Measurements from ENCODE around the gene PCDHGB1. TPM values are rescaled to one million over a fixed set of nuclear protein-coding genes. Genes with fewer than 3 reads are reported as not detected.
"Not testable (repeated sequence)": the region's sequence is repeated elsewhere in the genome, so short reads cannot be mapped to it uniquely, and the experiment has no call there.

PCDHGB1 gene
- polyA plus RNA-seq (2013, experiment 1 of 2; ENCODE audit: insufficient read length): 0.89 TPM
- 1.2 TPM for polyA plus RNA-seq (2013, experiment 2 of 2; ENCODE audit: insufficient read length)

DNA sequence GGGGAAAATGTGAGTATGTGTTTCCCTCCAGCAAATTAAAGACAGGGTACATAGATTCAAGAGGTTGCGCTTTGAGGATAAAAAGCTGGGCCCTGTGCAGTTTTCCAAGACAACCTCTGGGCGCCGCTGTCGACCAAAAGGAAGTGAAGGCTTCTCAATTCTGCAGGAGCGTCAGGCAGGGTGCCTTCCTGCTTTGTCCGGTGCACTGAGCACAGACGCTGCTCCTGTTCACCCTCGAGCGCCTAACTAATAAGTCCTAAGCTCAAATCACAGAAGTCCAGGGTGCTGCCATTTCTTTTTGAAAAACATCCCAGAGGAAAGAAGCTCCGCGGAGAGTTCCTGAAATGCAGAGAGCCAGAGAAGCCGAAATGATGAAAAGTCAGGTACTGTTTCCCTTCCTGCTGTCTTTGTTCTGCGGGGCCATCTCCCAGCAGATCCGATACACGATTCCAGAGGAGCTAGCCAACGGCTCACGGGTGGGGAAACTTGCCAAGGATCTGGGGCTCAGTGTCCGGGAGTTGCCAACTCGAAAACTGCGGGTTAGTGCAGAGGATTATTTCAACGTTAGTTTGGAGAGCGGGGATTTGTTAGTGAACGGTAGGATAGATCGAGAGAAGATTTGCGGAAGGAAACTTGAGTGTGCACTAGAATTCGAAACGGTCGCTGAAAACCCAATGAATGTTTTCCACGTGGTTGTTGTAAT lies at the start of gene PCDHGB1:
Gene PCDHGB1 (plus strand): TSS at position 183 of the 703 bp plus-strand sequence. CDS start 162 bp downstream, at position 345.
- peak; percentile 51 for DNase-seq

DNA sequence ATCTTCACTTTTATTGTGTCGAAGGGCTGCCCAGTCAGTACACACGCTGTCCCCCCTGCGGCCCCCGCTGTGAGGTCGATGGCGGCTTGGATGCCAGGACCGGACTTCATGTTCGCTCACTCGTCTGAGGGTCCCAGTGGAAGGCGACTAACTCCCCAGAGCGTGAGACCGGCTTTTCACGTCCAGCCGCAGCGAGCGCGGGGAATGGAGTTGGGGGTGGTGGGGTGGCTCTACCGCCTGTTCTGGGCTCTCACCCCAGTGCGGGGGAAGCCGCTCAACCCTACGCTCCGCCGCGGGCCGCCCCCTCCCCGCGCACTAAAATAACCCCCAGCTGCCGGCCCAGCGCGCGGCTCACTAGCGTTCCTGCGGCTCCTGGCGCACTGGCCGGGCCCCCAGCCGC lies 46.1 kb upstream of the PCDHGB1 start, which contains the start of gene SLC25A2:
Gene SLC25A2 (minus strand): TSS at position 294 of the 400 bp plus-strand sequence. CDS start 184 bp downstream, at position 110.
- DNase-seq: no peak

GRCh38 chr5:141306630-141307029 lies 43.3 kb upstream of the PCDHGB1 start:
- DNase-seq: no peak

- no peak for DNase-seq
Observed at GRCh38 chr5:141313711-141314110, 36.2 kb upstream of the PCDHGB1 start.

DNA sequence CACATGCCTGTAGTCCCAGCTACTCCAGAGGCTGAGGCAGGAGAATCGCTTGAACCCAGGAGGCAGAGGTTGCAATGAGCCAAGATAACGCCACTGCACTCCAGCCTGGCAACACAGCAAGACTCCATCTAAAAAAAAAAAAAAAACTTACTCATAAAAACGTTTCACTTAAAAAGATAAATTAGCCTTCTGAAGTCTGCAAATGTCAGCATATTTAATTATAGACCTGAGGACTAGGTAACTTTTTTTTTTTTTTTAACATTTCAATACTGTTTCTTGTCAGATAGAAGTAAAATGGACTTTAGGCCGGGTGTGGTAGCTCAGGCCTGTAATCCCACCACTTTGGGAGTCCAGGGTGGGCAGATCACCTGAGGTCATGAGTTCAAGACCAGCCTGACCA lies 32.9 kb upstream of the PCDHGB1 start:
- not testable (repeated sequence) for DNase-seq

DNA sequence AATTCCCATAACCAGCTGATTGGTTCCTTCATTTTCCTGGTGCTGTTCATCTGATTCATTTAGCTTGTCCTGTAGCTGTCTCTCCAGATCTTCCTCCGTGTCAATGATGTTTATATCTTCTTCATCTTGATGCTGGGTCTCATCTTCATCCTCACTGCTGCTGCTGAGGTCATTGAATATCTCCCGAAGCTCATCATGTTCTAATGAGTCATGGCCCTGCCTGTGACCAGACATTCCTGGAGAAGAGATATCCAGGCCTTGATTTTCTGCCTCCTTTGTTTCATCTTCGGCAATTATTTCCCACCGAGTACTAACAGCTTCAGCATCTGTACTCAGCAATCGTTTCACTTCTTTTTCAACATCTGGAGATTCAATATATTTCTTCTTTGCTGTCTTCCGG lies 30.7 kb upstream of the PCDHGB1 start:
- DNase-seq: no peak

DNA sequence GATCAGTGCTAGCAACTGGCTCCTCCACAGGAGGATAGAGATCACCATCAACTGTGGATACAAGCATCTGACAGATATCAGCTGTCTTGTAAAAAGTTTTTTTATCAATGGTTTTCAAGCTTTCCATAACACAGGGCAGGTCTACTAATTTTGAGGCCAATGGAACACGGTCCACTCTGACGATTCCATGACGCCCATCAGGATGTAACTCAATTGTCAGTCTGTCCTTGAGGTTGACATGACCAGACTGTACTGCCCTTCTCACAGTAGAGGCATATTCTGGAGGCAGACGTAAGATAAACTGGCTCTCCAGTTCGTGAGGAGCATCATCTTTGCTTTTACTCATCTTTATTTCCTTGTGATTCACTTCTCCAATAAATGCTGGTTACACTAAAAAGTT lies 30.2 kb upstream of the PCDHGB1 start:
- DNase-seq: no peak

DNA sequence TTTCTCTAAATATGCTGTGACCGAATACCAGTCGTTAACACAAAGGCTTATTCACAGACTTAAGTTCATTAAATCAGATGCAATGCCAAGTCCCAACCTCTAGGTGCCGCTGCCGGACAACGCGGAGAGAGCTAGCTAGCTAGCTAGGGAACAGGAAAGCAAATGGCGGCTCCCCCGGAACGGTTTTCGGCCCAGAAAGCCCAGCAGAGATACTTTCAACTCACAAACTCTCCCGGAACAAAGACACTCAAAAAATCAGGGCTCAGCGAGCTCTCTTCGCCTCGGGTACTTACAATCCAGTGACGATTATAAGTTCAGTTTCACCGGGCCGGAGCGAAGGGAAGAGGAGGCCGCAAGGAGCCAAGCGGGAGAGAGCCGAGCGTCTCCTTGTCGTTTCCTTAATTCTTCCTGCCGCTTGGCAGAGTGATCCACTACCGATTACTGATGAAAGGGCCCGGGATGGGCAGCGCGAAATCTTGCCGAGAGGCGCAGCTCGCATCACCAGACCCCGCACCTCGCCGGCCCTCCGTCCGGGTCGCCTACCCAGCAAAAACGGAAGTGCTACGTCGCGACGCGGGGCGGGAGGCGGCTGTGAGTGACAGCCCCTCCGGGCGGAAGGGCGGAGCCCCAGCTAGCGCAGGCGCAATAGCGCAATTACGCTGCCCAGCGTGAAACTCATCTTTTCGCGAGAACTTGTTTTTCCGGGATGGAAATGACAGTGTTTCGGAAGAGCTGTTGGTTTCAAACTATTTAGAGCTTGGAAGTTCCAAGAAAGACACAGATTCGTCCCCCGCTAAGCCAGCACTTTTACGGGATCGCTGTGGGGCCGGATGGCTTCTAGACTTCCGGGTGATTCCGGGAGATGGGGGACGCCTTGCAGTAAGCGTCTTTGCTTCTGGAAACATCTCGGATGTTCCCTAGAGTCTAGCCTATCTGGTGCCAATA lies 29.4 kb upstream of the PCDHGB1 start, which contains the start of gene TAF7:
Gene TAF7 (minus strand): TSS at position 560 of the 945 bp plus-strand sequence. CDS start 740 bp downstream, outside the sequence.
- DNase-seq: peak; percentile 93

- no peak for DNase-seq
Observed at GRCh38 chr5:141322261-141322660, 27.6 kb upstream of the PCDHGB1 start.

DNA sequence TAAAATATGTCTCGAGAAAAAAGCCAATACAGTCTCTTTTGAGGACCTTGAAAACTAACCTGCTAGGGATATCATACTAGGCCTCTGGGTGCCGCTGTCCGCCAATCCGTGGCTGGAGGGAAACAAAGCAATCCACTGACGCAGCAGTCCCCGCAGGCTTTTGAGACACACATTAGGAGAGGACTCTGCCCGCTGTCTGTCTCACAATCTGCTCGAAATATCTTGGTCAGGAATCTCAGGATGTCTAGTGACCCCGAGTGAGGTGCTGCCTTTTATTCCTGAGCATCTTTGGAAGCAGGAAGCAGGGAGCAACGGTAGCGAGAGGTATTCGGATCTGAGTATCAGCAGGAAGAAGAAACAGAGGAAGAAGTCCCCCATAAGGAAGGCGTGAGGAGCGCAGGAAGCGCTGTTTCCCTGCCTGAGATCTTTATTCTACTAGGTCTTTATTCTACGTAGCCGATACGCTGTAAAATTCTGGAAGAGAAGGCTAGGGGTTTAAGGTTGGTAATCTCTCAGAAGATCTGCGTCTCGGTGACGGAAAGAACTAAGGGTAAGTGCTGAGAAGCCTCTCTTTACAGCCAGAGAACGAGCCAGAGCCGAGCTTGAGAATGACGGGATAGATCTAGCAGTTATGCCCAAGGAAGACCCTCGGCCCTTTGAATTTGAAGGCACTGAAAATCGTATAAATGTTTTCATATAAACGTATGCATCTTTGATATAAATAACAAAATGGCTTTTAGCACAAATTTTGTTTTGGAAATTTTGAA lies 23.6 kb upstream of the PCDHGB1 start:
- DNase-seq: peak; percentile 73

DNA sequence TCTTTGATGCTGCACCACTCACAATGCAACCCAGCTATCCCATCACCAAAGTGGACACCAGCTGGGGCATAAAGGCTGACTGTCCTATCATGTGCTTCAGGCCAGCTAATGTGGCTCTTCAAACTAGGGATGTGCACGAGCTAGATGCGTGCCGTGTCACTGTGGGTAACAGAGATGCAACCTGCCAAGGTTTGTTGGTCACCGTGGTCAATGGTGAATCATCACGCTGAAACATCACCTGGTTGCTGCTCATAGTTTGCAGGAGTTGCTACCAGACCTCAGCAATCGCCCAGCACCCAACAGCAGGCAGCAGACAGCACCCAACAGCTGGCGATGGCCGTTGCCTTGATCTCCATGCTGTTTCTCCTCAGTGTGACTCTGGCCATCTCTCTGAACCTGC lies 21.7 kb upstream of the PCDHGB1 start:
- DNase-seq: no peak

- peak; percentile 31 for DNase-seq
Observed at GRCh38 chr5:141330299-141331080, 19.4 kb upstream of the PCDHGB1 start, which contains the start of gene PCDHGA1. PCDHGA1 (plus strand) TSS chr5:141330514.

DNA sequence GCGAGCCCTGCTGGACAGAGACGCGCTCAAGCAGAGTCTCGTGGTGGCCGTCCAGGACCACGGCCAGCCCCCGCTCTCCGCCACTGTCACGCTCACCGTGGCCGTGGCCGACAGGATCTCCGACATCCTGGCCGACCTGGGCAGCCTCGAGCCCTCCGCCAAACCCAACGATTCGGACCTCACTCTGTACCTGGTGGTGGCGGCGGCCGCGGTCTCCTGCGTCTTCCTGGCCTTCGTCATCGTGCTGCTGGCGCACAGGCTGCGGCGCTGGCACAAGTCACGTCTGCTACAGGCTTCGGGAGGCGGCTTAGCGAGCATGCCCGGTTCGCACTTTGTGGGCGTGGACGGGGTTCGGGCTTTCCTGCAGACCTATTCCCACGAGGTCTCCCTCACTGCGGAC lies 17.3 kb upstream of the PCDHGB1 start:
- DNase-seq: not testable (repeated sequence)

DNA sequence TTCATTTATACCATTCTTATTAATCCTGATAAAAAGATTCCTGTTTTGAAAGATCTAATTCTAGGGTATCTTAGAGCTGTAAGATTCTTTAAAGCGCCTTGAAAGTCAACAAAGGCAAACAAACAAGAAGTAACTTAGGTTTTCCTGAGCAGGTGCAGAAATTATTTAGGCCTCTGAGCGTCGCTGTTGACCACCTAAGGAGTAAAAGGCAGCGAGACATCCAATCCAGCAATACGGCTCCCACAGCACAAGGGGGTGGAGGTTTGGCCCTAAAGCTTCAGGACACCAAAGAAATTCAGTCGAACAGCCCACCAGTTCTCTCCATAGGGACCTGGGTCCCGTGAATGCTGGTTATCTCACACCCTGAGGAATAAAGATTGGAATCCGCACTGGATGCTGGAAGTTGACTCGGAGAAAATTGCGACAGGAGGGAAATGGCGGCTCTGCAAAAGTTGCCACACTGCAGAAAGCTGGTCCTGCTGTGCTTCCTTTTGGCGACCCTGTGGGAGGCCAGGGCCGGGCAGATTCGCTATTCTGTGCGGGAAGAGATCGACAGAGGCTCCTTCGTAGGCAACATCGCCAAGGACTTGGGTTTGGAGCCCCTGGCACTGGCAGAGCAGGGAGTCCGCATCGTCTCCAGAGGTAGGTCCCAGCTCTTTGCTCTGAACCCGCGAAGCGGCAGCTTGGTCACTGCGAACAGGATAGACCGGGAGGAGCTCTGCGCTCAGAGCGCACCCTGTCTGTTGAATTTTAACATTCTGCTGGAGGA lies 11.2 kb upstream of the PCDHGB1 start, which contains the start of gene PCDHGA2:
Gene PCDHGA2 (plus strand): TSS at position 223 of the 769 bp plus-strand sequence.
- DNase-seq: peak; percentile 50

- not testable (repeated sequence) for DNase-seq
Observed at GRCh38 chr5:141340781-141341354, 9.0 kb upstream of the PCDHGB1 start.

- no peak for DNase-seq
Observed at GRCh38 chr5:141342773-141343172, 7.1 kb upstream of the PCDHGB1 start.

DNA sequence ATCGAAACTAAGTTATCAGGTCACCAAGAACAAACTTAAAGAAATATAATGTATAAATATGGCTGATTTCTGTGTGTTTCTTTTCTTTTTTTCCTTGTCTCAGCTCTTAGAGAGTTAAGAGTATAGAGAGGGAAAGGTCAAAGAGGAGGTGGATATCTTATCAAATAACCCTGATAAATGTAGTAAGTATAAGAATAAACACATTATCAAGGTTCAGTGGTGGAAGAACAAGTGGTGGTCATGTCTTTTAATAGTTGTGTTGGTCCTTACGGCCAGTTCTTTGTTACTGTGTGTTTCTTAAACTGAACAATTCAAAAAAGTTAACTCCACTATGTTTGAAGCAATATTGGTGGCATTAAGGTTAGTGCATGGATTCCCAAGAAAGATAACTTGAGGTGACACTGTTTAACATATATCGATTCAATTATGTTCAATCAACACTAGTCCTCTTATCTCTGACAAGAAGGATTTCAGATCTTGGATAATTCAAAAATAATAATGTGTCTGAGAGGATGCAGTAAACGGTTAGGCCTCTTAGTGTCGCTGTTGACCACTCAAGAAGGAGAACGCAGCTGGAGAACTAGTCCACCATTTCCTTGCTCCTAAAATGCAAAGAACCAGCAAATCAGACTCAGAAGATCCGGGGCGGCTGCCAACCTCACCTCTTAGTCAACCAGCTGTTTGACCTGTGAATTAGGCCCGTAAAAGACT lies 6.5 kb upstream of the PCDHGB1 start, which contains the start of gene PCDHGA3:
Gene PCDHGA3 (plus strand): TSS at position 588 of the 711 bp plus-strand sequence. CDS start 205 bp downstream, outside the sequence.
- DNase-seq: peak; percentile 50

- no peak for DNase-seq
Observed at GRCh38 chr5:141343953-141344463, 5.9 kb upstream of the PCDHGB1 start.

DNA sequence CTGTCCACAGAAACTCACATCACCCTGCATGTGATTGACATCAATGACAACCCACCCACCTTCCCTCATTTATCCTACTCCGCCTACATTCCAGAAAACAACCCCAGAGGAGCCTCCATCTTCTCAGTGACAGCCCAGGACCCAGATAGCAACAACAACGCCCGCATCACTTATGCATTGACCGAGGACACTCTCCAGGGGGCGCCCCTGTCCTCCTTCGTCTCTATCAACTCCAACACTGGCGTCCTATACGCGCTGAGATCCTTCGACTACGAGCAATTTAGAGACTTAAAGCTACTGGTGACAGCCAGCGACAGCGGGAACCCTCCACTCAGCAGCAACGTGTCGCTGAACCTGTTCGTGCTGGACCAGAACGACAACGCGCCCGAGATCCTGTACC lies 4.6 kb upstream of the PCDHGB1 start:
- DNase-seq: no peak

All from fibroblast of skin of abdomen (primary cell).